Spleen (tissue), 11 donors: ENCODE measurements around the gene R3HCC1L. TPM values are rescaled to one million over a fixed set of nuclear protein-coding genes. Genes with fewer than 3 reads are reported as not detected.
"Not testable (repeated sequence)": the region's sequence is repeated elsewhere in the genome, so short reads cannot be mapped to it uniquely, and the experiment has no call there.

Source experiments
- DNase-seq: peaks from one replicate; pipeline ENCODE4 v3.0.0-alpha.2; 2020
- H3K27ac ChIP-seq, 8 donors: fragments of 200-600 bp; sonication (generic) in 7 of 8; 1 replicate in 4 of 8; 2 replicates in 4 of 8; pipeline versions ENCODE4 v1.5.0 to v1.8.0; 2016 to 2021; ENCODE audit warnings: inconsistent platforms in 4 of 8, mild to moderate bottlenecking in 4 of 8, moderate library complexity in 1 of 8
- H3K27me3 ChIP-seq, 7 donors: fragments of 200-600 bp; sonication (generic) in 6 of 7; replicated peaks in 1 of 7; 1 replicate in 4 of 7; 2 replicates in 3 of 7; pipeline versions ENCODE4 v1.5.0 to v1.8.0; 2016 to 2021; ENCODE audit warnings: inconsistent platforms in 3 of 7, mild to moderate bottlenecking in 1 of 7
- H3K36me3 ChIP-seq, 6 donors: fragments of 200-600 bp; sonication (generic) in 5 of 6; 1 replicate in 4 of 6; 2 replicates in 2 of 6; pipeline versions ENCODE4 v1.5.0 to v1.8.0; 2016 to 2021; ENCODE audit warnings: inconsistent platforms in 2 of 6
- H3K4me1 ChIP-seq, 6 donors: fragments of 200-600 bp; sonication (generic) in 5 of 6; 1 replicate in 3 of 6; 2 replicates in 3 of 6; pipeline versions ENCODE4 v1.5.0 to v1.8.0; 2016 to 2021; ENCODE audit warnings: inconsistent platforms in 3 of 6
- H3K4me3 ChIP-seq, 8 donors: fragments of 200-600 bp; sonication (generic) in 7 of 8; 1 replicate in 4 of 8; 2 replicates in 4 of 8; pipeline versions ENCODE4 v1.5.0 to v1.8.0; 2016 to 2021; ENCODE audit warnings: inconsistent platforms in 4 of 8, mild to moderate bottlenecking in 4 of 8, moderate library complexity in 2 of 8
- H3K9me3 ChIP-seq, 8 donors: fragments of 200-600 bp; sonication (generic) in 7 of 8; 1 replicate in 4 of 8; 2 replicates in 4 of 8; pipeline versions ENCODE4 v1.5.0 to v1.8.0; 2016 to 2021; ENCODE audit warnings: inconsistent platforms in 4 of 8
- CTCF ChIP-seq, 11 experiments: fragments of 200-600 bp in 7 of 11; fragments of 450-650 bp in 4 of 11; sonication (generic) in 4 of 11; IDR thresholded peaks in 8 of 11; conservative IDR thresholded peaks in 3 of 11; 1 replicate in 7 of 11; 2 replicates in 4 of 11; pipeline versions ENCODE4 v1.4.0 to v1.8.0; 2016 to 2021; ENCODE audit warnings: antibody characterized with exemption in 11 of 11, inconsistent platforms in 4 of 11, mild to moderate bottlenecking in 1 of 11
- POLR2A ChIP-seq, 3 donors: fragments of 450-650 bp; IDR thresholded peaks; one replicate each; pipeline ENCODE4 v1.5.1; 2017; ENCODE audit warnings: antibody characterized with exemption in 3 of 3, mild to moderate bottlenecking in 1 of 3
- POLR2AphosphoS5 ChIP-seq, 3 donors: sonication (generic); formaldehyde crosslinking; IDR thresholded peaks; one replicate each; pipeline ENCODE4 v1.5.1; 2017; ENCODE audit warnings: antibody characterized with exemption in 3 of 3
- WGBS, 5 donors: extraction: QIAGEN DNeasy Blood & Tissue Kit in 3 of 5; methylation state at CpG; one replicate each; pipeline versions ENCODE4 v1.1.5 to v1.1.7; 2013 to 2018; 5-methylcytosine and 5-hydroxymethylcytosine counted together
- intact Hi-C: fragments of 100-400 bp; cut with DNase I; formaldehyde crosslinking; loops from one replicate; pipeline ENCODE4 v1.15.0; 2023; ENCODE audit warnings: low total_unique reads
- polyA plus RNA-seq, 3 donors: library from polyadenylated mRNA; stranded (reverse); fragments of 200-250 nt; gene quantifications; one replicate each; pipeline ENCODE4 v1.2.1, GENCODE V29; 2013
- total RNA-seq, 7 donors: library from RNA; depleted of rRNA in 3 of 7; stranded (reverse); fragments of >200 nt in 3 of 7; fragmentation: NEBNext Ultra II Directional in 4 of 7; extraction: Animal tissue kit (Norgen Biotek cat#: 25700) in 4 of 7; gene quantifications; one replicate each; pipeline versions ENCODE4 v1.1.0 to v1.2.1, GENCODE V29; 2016 to 2021
- donor health status: healthy with polysubstance abuse.
- donor health status: DM: no; HTN: no; CAD: no; lungs with moderate emphysema.
- donor health status: DM: no; HTN: no; CAD: no.
- donor health status: Bipolar disorder and iron deficiency.
- donor health status: healthy.
- donor health status: DM: no; HTN: no; CAD: no.
- donor health status: DM: yes; HTN: yes; CAD: no.

Gene R3HCC1L
- total and polyA plus RNA-seq, 10 donors, result 9.0 to 21.2 (median 18.5) TPM

GRCh38 chr10:98223874-98224273, 89.4 kb downstream of the R3HCC1L start:
- Histone ChIP-seq H3K4me3 (no peak overlapping the region), H3K4me1 (peaks cover 0 to 12% (median 3%) of the 10 kb centered on the region in 6 donors), H3K9me3 (peaks cover 10 to 32% (median 28%) of the 10 kb centered on the region in 8 donors), H3K36me3 (peaks cover 0 to 21% (median 0%) of the 10 kb centered on the region in 6 donors), H3K27ac (no peak overlapping the region), H3K27me3 (no peaks in the 10 kb centered on the region)
- WGBS, 5 donors, result 90 to 98% (median 96%) methylated on average over 6 of the region's 6 CpGs
- intact Hi-C loops, result no loop called here
- TF ChIP-seq POLR2AphosphoS5 (IDR thresholded peaks at IDR 0.05), result no peak
- no peak for TF ChIP-seq POLR2A (IDR thresholded peaks at IDR 0.05)
- TF ChIP-seq CTCF (IDR thresholded peaks at IDR 0.05 in 8 of 11, conservative IDR thresholded peaks at IDR 0.05 in 3 of 11), result no peak
- DNase-seq, result no peak

GRCh38 chr10:98224509-98224908, 90.1 kb downstream of the R3HCC1L start:
- TF ChIP-seq CTCF (IDR thresholded peaks at IDR 0.05 in 8 of 11, conservative IDR thresholded peaks at IDR 0.05 in 3 of 11) (no peak), POLR2A (IDR thresholded peaks at IDR 0.05) (no peak), POLR2AphosphoS5 (IDR thresholded peaks at IDR 0.05) (no peak)
- peaks cover 0 to 18% (median 0%) of the 10 kb centered on the region in 6 donors for H3K36me3 ChIP-seq
- H3K27ac ChIP-seq, result no peak overlapping the region
- no peak for DNase-seq
- H3K27me3 ChIP-seq, result no peaks in the 10 kb centered on the region
- peaks cover 4 to 25% (median 22%) of the 10 kb centered on the region in 8 donors for H3K9me3 ChIP-seq
- H3K4me3 ChIP-seq, result no peak overlapping the region
- H3K4me1 ChIP-seq, result peaks cover 0 to 12% (median 3%) of the 10 kb centered on the region in 6 donors
- intact Hi-C loops, result no loop called here
- WGBS, 5 donors, result 75 to 93% (median 86%) methylated on average over 2 of the region's 2 CpGs

GRCh38 chr10:98224996-98225395, 90.5 kb downstream of the R3HCC1L start:
- intact Hi-C loops, result no loop called here
- H3K36me3 ChIP-seq, result peaks cover 0 to 18% (median 0%) of the 10 kb centered on the region in 6 donors
- TF ChIP-seq CTCF (IDR thresholded peaks at IDR 0.05 in 8 of 11, conservative IDR thresholded peaks at IDR 0.05 in 3 of 11) (no peak), POLR2AphosphoS5 (IDR thresholded peaks at IDR 0.05) (no peak), POLR2A (IDR thresholded peaks at IDR 0.05) (no peak)
- H3K4me3 ChIP-seq, result no peak overlapping the region
- peaks cover 0 to 12% (median 3%) of the 10 kb centered on the region in 6 donors for H3K4me1 ChIP-seq
- peaks cover 0 to 20% (median 17%) of the 10 kb centered on the region in 8 donors for H3K9me3 ChIP-seq
- H3K27me3 ChIP-seq, result no peaks in the 10 kb centered on the region
- no peak for DNase-seq
- no peak overlapping the region for H3K27ac ChIP-seq
- WGBS, 5 donors, result 93 to 96% (median 95%) methylated on average over 1 of the region's 1 CpG

- no peaks in the 10 kb centered on the region for H3K27me3 ChIP-seq
- H3K36me3 ChIP-seq, result peaks cover 0 to 25% (median 0%) of the 10 kb centered on the region in 6 donors
- H3K4me1 ChIP-seq, result peaks cover 0 to 12% (median 3%) of the 10 kb centered on the region in 6 donors
- no peak overlapping the region for H3K27ac ChIP-seq
- peaks cover 0 to 17% (median 14%) of the 10 kb centered on the region in 8 donors for H3K9me3 ChIP-seq
- WGBS, 5 donors, result 63 to 92% (median 79%) methylated on average over 1 of the region's 1 CpG
- DNase-seq, result no peak
- no peak overlapping the region for H3K4me3 ChIP-seq
- TF ChIP-seq POLR2AphosphoS5 (IDR thresholded peaks at IDR 0.05), result no peak
- no peak for TF ChIP-seq POLR2A (IDR thresholded peaks at IDR 0.05)
- no peak for TF ChIP-seq CTCF (IDR thresholded peaks at IDR 0.05 in 8 of 11, conservative IDR thresholded peaks at IDR 0.05 in 3 of 11)
- intact Hi-C loops, result no loop called here
Measured at GRCh38 chr10:98226508-98227144, 92.2 kb downstream of the R3HCC1L start.

GRCh38 chr10:98227713-98228112, 93.3 kb downstream of the R3HCC1L start:
- H3K27ac ChIP-seq, DNase-seq, intact Hi-C loops, H3K27me3 ChIP-seq, H3K4me3 ChIP-seq: not testable (repeated sequence)
- WGBS, 5 donors, result 96 to 100% (median 96%) methylated on average over 3 of the region's 3 CpGs
- H3K9me3 ChIP-seq, result peaks cover 0 to 17% (median 14%) of the 10 kb centered on the region in 8 donors
- peaks cover 0 to 12% (median 3%) of the 10 kb centered on the region in 6 donors for H3K4me1 ChIP-seq
- H3K36me3 ChIP-seq, result peaks cover 0 to 33% (median 2%) of the 10 kb centered on the region in 6 donors

GRCh38 chr10:98228266-98228665, 93.8 kb downstream of the R3HCC1L start:
- H3K27ac ChIP-seq, H3K4me3 ChIP-seq, DNase-seq, intact Hi-C loops, H3K27me3 ChIP-seq: not testable (repeated sequence)
- peaks cover 0 to 12% (median 3%) of the 10 kb centered on the region in 6 donors for H3K4me1 ChIP-seq
- peaks cover 0 to 17% (median 14%) of the 10 kb centered on the region in 8 donors for H3K9me3 ChIP-seq
- 90 to 97% (median 92%) methylated on average over 1 of the region's 1 CpG for WGBS, 5 donors
- peaks cover 0 to 37% (median 2%) of the 10 kb centered on the region in 6 donors for H3K36me3 ChIP-seq
